ENCODE measurements around the gene CHKA.

GRCh38 chr11:68027667-68028066 is 93.5 kb downstream of the CHKA start:
- TF ChIP-seq CTCF (IDR thresholded peaks at IDR 0.05) (no peak), SIN3A (IDR thresholded peaks at IDR 0.05; ENCODE audit: borderline replicate concordance, insufficient read depth, low read depth, low read length) (no peak), REST (IDR thresholded peaks at IDR 0.05; ENCODE audit: insufficient read depth in 1 of 2, low read depth in 2 of 2, low read length in 1 of 2) (0 out of 4 replicates have a peak, but pooled peaks of 1 of the 2 experiments have one; percentile 8)

Measured in Panc1 (cell line).